ENCODE data around the gene CACNA2D2. TPM values are rescaled to one million over a fixed set of nuclear protein-coding genes. Genes with fewer than 3 reads are reported as not detected.
A peak's percentile ranks its signal among the peaks of the same experiment; 100 is the strongest.

The CACNA2D2 gene
- total and polyA plus RNA-seq, 2 of the 13 experiments (the other 11 are each of a cell fraction or from before 2014, with no cell fraction given) = not detected

- Histone ChIP-seq H3K27ac (ENCODE audit: extremely low read length, insufficient read depth, low read length) (no peak overlapping the region), H3K9me3 (ENCODE audit: low read length) (no peaks in the 10 kb centered on the region), H3K4me1 (ENCODE audit: insufficient read depth, low read length) (no peaks in the 10 kb centered on the region), H3K27me3 (ENCODE audit: control insufficient read depth in 1 of 2, insufficient read depth in 2 of 2, low read length in 2 of 2) (peaks cover 4 to 28% of the 10 kb centered on the region in 2 experiments; a peak in 4 of 5 replicates), H3K9ac (ENCODE audit: insufficient read depth, low read depth, low read length) (no peak overlapping the region), H4K20me1 (ENCODE audit: insufficient read depth, low read length) (no peaks in the 10 kb centered on the region), H3K4me2 (ENCODE audit: low read depth, low read length) (no peak overlapping the region), H2AFZ (ENCODE audit: low read length) (no peak overlapping the region), H3K79me2 (ENCODE audit: insufficient read depth, low read length) (no peaks in the 10 kb centered on the region), H3K4me3 (replicated peaks in 1 of 3; ENCODE audit: insufficient read depth in 1 of 3, low read depth in 2 of 3, low read length in 3 of 3) (no peak overlapping the region), H3K36me3 (replicated peaks in 1 of 2; ENCODE audit: control insufficient read depth in 1 of 2, insufficient read depth in 2 of 2, low read length in 2 of 2) (no peaks in the 10 kb centered on the region)
- ATAC-seq (peak; percentile 60; the same call in 2 of the 3 replicates), FAIRE-seq (no peak), DNase-seq (ENCODE audit: low spot score) (peak; percentile 25)
- ChIA-PET POLR2A (no interaction called here), CTCF (ENCODE audit: low intra/inter-chr PET ratio, low total read pairs) (no interaction called here)
- 59% methylated on average over 3 of the region's 6 CpGs for WGBS (ENCODE audit: low lambda C conversion rate)
- no TSS peak for BruUV-seq (replicated peaks)
- intact Hi-C loops (cut with micrococcal nuclease; ENCODE audit: unreplicated experiment) = no loop called here
- in situ Hi-C loops (cut with HindIII; ENCODE audit: extremely low pct_ligation_motif_present, low pct_unique_long_range_greater_than_20kb) = no loop called here
- TF ChIP-seq ISX (CRISPR knock-in tag; conservative IDR thresholded peaks at IDR 0.05) (0 out of 2 replicates have a peak, but pooled peaks have one; percentile 47), ZFY (CRISPR knock-in tag; IDR thresholded peaks at IDR 0.05) (peak; percentile 44), REST (IDR thresholded peaks at IDR 0.05; ENCODE audit: borderline replicate concordance in 1 of 2, low read depth in 1 of 2, low read length in 2 of 2) (peak; percentile 95 to 96), MYC (CRISPR knock-in tag; IDR thresholded peaks at IDR 0.05; ENCODE audit: borderline replicate concordance) (peak; percentile 64; the same call in 1 of the 2 replicates), SATB2 (CRISPR knock-in tag; IDR thresholded peaks at IDR 0.05) (peak; percentile 63; the same call in 1 of the 2 replicates), ZKSCAN8 (CRISPR knock-in tag; IDR thresholded peaks at IDR 0.05; ENCODE audit: borderline replicate concordance) (no peak), PAXIP1 (CRISPR knock-in tag; conservative IDR thresholded peaks at IDR 0.05) (0 out of 2 replicates have a peak, but pooled peaks have one; percentile 15), SALL1 (CRISPR knock-in tag; IDR thresholded peaks at IDR 0.05) (peak; percentile 82)
- TF ChIP-seq, protein P1, sequence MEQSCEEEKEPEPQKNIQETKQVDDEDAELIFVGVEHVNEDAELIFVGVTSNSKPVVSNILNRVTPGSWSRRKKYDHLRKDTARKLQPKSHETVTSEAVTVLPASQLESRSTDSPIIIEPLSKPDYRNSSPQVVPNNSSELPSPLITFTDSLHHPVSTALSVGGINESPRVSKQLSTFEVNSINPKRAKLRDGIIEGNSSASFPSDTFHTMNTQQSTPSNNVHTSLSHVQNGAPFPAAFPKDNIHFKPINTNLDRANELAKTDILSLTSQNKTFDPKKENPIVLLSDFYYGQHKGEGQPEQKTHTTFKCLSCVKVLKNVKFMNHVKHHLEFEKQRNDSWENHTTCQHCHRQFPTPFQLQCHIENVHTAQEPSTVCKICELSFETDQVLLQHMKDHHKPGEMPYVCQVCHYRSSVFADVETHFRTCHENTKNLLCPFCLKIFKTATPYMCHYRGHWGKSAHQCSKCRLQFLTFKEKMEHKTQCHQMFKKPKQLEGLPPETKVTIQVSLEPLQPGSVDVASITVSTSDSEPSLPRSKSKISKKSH (CRISPR knock-in tag; IDR thresholded peaks at IDR 0.05; ENCODE audit: borderline replicate concordance) = no peak
- TF ChIP-seq, protein P2, sequence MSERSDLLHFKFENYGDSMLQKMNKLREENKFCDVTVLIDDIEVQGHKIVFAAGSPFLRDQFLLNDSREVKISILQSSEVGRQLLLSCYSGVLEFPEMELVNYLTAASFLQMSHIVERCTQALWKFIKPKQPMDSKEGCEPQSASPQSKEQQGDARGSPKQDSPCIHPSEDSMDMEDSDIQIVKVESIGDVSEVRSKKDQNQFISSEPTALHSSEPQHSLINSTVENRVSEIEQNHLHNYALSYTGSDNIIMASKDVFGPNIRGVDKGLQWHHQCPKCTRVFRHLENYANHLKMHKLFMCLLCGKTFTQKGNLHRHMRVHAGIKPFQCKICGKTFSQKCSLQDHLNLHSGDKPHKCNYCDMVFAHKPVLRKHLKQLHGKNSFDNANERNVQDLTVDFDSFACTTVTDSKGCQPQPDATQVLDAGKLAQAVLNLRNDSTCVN (CRISPR knock-in tag; IDR thresholded peaks at IDR 0.05; ENCODE audit: borderline replicate concordance) = 0 out of 2 replicates have a peak, but pooled peaks have one; percentile 63
- TF ChIP-seq, protein P3, sequence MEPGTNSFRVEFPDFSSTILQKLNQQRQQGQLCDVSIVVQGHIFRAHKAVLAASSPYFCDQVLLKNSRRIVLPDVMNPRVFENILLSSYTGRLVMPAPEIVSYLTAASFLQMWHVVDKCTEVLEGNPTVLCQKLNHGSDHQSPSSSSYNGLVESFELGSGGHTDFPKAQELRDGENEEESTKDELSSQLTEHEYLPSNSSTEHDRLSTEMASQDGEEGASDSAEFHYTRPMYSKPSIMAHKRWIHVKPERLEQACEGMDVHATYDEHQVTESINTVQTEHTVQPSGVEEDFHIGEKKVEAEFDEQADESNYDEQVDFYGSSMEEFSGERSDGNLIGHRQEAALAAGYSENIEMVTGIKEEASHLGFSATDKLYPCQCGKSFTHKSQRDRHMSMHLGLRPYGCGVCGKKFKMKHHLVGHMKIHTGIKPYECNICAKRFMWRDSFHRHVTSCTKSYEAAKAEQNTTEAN (CRISPR knock-in tag; conservative IDR thresholded peaks at IDR 0.05) = peak; percentile 58; the same call in 1 of the 2 replicates
Measured at GRCh38 chr3:50525987-50526386, 22.6 kb upstream of the CACNA2D2 start.

All from HepG2 (cell line).